GM19328 (cell line): Measurements from ENCODE around the gene HPCAL1.

Experiments
- ATAC-seq: cut with Tn5 transposase; IDR thresholded peaks from one replicate; pipeline ENCODE4 v1.9.1; 2021; ENCODE audit warnings: mild to moderate bottlenecking, moderate library complexity; ENCODE audit not compliant: unreplicated experiment

The HPCAL1 gene

DNA sequence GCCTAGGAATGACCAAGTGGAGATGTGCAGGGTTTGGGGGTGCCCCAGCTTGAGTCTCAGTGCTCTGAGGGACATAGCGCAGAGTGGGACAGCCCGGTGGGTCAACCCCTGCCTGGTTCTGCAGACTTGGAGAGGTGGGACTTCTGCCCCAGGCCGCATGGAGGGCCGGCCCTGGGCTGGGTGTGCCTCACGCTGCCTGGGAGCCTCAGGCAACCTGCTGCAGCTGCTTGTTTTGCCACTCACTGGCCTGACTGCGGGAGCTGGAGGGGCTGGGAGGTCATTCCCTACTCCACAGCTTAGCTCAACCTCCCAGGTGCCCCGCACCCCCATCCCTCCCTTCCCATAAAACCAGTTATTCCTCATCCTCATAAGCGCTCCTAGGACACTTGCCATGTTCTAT is 112.3 kb downstream of the HPCAL1 start:
- ATAC-seq: no peak

DNA sequence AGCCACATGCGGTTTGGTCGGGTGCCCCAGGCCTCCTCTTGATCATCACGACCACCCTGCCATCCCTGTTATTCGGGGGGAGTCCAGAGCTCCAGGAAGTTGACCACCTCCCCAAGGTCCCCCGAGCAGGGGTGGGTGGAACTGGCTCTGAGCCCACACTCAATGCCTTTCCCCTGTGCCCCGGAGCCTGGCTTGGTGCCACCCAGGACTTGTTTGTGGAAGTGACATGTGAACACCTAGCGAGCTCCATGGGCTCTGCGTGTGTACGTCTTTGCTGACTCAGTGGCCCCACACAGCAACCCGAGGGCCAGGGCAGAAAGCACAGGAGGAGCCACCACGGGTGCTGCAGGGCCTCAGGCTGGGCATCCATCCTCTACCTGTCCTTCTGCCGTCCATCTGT is 112.9 kb downstream of the HPCAL1 start:
- ATAC-seq: no peak

DNA sequence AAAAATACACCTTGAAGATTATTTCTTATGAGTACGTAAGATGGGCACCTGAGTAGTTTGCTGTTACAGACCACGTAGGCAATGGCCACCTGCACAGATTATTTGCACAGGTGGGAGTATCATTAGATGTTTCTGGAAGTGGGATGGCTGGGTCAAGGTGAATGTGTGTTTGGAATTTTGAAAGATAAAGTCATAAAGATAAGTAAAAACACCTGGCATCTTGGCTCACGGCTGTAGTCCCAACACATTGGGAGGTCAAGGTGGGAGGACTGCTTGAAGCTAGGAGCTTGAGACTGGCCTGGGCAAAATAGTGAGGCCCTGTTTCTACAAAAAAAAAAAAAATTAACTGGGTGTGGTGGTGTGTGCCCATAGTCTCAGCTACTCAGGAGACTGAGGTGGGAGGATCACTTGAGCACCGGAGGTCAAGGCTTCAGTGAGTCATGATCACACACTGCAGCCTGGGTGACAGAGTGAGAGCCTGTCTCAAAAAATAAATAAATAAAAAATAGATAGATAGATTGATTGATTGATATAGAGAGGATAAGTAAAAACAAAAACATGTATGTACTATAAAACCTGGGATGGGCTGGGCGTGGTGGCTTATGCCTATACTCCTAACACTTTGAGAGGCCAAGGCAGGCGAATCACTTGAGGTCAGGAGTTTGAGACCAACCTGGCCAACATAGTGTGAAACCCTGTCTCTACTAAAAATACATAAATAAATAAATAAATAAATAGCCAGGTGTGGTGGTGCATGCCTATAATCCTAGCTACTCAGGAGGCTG is 115.0 kb downstream of the HPCAL1 start:
- ATAC-seq: no peak

DNA sequence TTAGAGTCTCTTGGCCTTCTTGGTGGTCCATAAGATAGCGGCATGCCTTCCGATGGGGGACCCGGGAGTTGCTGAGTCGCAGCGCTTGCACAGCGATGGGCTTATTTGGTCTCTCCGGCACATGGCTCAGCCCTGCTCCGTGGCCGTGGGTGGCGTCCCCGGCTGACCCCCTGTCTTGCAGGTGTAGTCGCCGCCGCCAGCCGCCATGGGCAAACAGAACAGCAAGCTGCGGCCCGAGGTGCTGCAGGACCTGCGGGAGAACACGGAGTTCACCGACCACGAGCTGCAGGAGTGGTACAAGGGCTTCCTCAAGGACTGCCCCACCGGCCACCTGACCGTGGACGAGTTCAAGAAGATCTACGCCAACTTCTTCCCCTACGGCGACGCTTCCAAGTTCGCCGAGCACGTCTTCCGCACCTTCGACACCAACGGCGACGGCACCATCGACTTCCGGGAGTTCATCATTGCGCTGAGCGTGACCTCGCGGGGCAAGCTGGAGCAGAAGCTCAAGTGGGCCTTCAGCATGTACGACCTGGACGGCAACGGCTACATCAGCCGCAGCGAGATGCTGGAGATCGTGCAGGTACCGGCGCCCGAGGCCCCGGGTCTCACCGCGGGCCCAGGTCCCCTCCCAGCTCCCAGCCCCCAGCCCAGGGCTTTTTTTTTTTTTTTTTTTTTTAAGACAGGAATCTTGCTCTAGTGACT is 117.0 kb downstream of the HPCAL1 start:
- ATAC-seq: no peak

DNA sequence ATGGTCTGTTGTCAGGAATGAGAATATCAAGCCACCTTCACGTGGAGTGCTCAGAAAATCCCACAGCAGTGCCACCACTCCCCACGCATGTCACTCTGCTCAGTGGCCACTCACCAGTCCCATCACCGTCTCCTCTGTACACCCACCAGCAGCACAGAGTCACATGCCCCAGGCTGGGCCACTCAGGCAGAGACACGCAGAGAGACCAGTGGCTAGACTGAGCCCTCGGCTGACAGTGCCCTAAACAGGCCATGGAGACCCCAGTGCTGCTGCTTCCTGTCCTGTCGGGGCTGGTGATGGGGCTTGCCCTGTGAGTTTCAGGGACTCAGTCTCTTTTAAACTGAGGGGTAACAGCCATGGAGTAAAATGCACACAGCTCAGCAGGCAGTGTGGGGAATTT is 119.5 kb downstream of the HPCAL1 start:
- no peak for ATAC-seq

DNA sequence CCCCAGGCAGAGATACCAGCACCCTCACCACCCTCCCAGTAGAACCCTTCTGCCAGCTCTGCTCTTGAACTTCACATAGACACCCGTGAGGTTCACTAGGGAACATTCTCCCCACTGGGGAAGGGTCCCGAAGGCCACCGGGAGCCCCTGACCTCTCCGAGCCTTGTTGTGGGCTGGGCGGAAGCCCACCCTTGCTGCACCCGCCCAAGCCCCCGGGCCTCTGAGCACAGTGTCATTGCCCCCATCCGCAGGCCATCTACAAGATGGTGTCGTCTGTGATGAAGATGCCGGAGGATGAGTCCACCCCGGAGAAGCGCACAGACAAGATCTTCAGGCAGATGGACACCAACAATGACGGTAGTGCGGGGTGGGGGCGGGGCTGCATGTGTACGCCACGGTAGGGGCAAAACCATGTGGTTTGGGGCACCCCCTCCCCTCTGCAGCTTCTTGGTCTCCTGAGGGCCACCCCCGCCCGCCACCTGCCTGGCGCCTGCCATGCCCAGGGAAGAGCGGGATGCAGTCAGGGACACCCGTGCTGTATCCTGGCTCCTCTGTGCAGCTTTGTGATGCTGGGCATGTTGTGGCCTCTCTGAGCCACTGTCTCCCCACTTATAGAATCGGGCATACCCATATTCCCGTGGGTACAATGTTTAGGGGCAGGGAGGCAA is 120.2 kb downstream of the HPCAL1 start:
- no peak for ATAC-seq

DNA sequence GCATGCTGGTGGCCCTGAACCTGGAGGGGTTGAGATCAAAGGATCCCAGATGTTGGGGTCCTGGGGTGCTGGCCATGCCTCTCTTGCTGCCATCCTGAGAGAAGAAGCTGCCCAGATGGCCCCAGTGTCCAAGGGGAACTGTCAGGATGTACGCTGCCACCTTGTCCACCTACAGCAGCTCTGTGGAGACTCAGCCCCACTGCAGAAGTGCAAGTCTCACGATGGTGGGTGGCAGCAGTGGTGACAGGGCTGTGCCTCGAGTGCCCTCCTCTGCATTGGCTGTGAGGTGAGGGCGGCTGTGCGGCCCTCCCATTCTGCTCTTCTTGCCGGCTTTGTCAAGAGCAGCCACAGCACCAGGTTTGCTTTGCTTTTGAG is 120.7 kb downstream of the HPCAL1 start:
- no peak for ATAC-seq

DNA sequence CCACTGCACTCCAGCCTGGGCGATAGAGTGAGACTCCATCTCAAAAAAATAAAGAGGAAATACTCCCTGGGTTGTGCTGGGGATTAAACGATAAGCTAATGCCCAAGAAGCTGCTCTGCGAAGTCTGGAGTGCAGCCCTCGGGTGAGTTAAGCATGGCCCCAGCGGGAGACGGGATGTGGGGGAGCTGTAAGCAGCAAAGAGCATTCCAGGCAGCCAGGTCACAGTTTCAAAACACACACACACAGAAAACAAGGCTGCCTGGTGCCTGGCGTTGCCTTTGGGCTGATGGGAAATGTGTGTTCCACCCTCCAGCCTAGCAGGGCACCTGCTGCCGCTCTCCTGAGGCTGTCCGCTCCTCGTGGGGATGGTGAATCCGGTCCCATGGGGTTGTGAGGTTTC is 121.3 kb downstream of the HPCAL1 start:
- no peak for ATAC-seq

DNA sequence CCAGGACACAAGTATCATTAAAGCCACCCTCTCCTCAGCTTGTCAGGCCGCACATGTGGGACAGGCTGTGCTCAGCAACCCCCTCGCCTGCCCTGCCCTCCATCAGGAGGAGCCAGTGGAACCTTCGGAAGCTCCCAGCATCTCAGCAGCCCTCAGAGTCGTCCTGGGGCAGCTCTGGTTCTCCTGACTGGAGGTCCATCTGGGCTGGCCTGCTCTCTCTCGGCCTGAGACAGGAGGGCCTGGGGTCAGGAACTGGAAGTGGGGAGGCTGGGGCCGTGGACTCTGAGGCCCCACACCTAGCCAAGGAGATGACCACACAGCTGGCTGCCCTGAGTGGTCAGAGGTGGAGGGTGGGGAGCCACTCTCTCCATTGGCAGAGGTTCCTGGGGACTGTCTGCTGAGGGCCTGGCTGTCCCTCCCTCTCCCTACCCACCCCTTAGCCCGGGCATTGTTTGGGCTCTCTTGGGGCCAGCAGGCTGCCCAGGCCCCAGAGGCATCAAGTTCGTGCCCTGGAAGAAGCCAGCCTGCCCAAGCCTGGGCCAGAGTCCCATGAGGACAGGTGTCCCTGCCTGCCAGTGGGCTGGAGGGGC is 122.3 kb downstream of the HPCAL1 start:
- ATAC-seq: no peak

DNA sequence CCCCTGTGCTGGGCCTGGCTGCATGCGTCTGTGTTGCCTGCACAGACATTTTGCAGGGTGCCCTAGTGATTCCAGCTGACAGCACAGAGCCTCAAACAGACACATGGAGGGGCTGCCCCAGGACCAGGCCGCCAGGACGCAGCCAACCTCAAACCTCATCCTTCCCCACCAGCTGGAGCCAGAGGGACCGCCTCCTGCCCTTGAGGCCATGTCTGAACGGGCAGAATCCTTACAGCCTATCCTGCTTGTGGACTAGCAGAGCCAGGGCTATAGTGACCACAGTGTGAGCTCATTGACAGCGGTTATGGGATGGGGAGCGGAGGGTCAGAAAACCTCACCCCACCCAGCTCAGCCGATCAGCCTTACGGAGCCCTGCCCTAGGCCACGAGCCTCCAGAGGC is 123.0 kb downstream of the HPCAL1 start:
- no peak for ATAC-seq

DNA sequence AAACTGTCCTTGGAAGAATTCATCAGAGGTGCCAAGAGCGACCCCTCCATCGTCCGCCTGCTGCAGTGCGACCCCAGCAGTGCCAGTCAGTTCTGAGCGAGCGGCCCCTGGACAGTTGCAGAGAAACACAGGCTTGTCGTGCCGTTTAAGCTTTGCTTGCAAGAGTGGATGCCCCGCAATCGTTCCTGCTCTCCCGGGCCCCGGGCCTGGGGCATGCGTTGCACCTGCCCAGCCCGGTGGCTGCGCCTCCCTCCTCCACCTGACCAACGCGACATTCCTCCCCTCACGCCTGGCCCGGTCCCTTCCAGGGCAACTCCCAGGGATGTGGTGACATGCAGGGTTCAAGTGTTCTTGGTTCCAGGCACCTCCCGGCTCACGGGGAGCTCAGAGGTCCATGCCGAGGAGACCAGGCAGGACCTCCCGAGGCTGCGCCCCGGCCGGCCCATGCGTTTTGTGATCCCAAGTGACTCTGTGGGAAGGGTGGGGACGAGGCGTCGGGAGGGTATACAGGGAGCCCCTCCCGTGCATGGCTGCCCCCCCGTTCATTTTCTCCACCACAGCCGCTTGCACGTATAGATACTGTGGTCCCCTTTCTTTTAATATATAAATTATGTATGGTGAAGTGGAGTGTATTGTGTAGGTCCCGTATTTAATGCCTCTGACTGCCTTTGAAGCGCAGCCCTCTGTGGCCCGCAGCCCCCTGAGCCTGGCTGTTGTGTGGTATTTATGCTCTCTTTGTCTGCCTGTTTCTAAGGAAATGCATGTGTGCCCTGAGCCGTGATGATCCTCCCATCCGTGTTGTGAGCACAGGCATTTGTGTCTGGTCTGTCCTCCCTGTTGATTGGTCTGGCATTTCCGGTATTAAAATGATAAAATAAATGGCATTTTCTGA is 124.3 kb downstream of the HPCAL1 start:
- ATAC-seq: no peak

DNA sequence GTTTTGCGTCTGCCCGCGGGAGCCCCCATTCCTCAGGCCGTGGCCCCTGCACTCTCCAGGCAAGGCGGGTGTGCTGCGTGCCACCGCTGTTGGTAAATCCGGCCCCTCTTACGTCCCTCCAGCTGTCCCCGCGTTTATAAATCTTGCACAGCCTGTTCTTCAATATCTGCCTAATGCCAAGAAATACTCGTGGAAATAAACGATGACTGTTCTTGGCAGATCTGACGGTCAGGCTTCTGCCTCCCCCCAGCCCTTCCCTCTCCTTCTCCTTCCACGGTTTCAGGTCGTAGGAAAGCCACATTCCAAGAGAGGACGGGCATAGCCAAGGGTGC is 124.9 kb downstream of the HPCAL1 start:
- ATAC-seq: no peak

DNA sequence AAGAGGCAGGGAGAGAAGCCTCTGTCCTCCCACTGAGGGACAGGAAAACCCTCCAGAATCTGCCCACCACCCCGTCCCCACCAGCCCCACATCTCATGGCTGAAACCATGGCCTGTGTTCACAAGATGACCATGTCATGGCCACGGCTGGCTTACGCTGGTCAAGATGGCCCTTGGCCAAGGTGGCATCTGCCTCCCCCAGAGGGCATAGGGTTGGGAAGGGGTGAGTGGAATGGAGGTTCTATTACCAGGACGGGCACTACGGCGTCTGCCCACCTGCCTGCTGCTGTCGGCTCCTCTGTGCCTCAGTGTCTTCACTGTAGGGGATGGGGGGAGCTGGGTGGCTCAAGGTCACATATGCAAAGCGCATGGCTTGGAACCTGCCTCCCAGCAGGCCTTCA is 125.7 kb downstream of the HPCAL1 start:
- ATAC-seq: no peak

DNA sequence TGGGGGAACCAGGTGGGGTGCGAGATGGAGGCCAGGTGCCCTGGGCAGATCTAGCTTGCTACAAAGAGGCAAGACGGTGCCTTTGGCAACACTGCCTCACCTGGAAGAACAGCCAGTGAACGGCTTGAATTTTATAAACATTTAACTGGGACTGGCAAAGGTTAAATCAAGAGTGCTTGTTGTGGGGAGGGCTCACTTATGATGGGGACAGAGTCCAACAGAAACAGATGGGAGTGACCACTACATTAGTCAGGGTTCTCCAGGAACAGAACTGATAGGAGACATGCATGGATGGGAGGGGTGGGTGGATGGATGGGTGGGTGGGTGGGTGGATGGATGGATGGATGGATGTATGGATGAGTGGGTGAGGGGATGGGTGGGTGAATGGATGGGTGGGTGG is 126.2 kb downstream of the HPCAL1 start:
- ATAC-seq: no peak

DNA sequence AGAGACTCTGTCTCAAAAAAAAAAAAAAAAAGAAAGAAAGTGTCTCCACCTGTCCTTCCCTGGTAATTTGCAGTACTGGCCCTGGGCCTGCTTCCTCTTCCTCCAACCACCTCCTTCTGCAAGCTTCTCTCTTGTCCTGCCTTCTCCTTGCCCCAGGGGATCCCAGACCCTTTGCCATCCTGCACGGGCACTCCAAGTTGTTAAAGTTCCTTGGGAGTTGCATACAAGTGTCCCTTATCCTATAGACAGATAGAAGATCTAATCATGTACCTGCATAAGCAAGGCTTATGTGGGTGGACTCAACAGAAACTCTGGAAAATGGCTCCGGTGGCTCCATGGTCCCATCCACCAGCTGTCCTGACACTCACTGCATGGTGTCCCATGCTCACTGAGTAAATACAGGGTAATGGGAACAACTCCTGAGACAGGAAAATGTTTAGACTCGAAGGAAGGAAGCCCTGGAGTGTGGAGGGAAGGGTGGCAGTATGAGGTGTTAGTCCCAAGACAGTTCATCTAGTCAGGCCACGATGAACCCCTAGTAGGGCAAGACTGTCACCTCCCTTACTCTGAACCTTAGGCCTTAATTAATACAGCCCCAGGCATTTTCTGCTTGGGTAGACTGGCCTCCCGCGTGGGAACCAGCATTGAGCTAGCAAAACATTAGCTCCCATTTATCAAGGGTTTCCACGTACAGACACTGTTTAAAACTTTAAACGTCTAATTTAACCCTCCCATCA is 128.3 kb downstream of the HPCAL1 start:
- ATAC-seq: no peak

DNA sequence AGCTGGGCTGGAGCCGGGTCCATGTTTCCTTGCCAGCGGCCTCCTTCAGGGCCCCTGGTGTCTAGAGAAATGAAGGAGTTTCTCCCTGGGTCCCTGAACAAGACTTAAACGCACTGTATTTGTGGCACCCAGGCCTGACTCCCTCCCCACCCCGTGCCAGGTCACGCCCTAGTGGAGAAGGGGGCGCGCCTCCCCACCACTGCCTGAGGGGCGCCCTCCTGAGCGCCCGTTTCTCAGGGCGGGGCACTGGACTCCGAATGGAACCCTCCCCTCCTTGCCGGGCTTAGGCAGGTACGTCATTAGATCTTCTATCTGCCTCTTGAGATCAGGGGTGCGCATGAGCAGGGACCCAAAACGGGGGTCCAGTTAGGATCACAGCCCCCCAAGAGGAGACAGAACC is 129.1 kb downstream of the HPCAL1 start:
- no peak for ATAC-seq

DNA sequence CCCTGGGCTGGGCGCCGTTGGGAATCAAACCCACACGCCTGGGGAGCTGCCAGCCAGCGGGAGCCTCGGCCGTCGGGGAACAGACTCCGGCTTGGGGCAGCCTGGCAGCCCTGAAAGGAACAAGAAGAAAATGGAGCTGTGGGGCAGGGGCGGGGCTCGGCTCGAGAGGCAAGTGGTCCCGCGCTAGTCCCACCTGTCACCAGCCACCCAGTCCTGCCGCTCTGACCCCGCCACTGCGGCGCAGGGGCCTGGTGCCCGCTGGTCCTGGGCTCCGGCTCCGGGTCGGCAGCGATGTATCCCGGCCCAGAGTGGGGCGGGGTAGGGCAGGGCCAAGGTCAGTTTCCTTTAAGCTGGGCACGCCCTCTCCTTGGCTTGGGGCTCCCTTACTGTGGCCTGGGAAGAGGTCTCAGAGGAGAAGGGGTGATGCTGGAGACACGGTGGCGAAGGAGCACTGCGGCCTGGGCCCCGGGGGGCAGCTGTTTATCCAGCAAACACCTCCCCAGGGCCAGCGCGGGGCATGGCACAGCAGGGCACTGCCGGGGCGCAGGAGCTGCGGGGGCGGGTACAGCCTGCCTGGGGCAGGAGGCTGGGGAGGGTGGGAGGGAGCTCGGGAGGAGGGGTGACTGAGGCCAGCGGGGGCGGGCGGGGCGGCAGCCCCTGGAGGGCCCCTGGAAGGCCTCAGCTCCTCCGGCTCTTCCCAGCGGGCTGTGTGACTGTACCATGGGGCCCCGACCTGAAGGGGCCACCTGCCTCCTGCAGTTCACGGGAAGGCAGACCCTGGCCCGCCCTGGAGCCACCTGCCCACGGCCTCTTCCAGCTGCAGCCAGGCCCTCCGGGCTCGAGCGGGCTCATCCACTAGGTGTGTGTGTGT is 129.8 kb downstream of the HPCAL1 start:
- no peak for ATAC-seq

DNA sequence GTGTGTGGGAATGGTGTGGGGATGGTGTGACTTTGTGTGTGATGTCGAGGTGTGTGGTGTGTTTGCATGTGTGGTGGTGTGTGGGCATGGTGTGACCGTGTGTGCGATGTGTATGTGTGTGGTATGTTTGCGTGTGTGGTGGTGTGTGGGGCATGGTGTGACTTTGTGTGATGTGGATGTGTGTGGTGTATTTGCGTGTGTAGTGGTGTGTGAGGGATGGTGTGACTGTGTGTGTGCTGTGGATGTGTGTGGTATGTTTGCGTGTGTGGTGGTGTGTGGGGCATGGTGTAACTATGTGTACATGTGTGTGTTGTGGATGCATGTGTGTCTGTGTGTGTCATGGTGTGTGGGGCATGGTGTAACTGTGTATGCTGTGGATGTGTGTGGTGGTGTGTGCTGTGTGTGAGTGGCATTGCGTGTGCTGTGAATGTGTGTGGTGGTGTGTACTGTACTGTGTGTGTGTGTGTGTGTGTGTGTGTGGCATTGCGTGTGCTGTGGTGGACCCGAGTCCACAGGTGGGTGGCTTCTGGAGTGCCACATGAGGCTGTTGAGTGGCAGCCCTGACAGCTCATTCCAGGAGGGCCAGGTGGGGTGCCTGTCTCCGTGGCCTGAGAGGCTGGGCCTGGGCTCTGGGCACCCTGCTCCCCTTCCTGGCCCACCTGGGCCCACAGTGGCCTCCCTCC is 130.7 kb downstream of the HPCAL1 start:
- no peak for ATAC-seq
